ENCODE measurements around the gene MTARC1.

MTARC1 gene

DNA sequence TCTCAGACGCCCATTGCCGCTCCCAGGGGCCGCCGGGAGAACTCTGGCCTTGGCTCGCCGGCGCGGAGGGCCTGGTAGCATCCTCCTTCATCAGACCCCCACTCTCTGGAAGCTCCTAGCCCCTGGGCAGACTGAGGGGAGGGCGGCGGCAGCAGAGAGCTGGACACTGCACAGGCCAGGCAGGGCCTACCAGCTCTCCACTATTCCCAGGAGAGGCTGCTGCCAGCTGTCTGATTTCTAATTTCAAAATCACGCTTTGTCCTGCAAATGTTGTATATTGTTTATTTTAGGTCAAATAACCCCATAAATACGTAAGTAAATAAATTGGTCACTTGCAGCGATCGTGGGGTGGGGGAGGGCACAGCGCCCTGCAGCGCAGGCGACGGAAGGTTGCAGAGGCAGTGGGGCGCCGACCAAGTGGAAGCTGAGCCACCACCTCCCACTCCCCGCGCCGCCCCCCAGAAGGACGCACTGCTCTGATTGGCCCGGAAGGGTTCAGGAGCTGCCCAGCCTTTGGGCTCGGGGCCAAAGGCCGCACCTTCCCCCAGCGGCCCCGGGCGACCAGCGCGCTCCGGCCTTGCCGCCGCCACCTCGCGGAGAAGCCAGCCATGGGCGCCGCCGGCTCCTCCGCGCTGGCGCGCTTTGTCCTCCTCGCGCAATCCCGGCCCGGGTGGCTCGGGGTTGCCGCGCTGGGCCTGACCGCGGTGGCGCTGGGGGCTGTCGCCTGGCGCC, at the start of gene MTARC1:
TSS of gene MTARC1 (plus strand) at position 577 of the 732 bp plus-strand sequence. CDS start at position 609, 32 bp downstream.
- Mint-ChIP-seq H3K36me3 (ENCODE audit: low read depth) (no peaks in the 10 kb centered on the region), H3K4me1 (ENCODE audit: low read depth) (no peaks in the 10 kb centered on the region), H3K9me3 (no peaks in the 10 kb centered on the region), H3K4me3 (no peak within 1 kb of the TSS), H3K27ac (no peak within 1 kb of the TSS), H3K27me3 (ENCODE audit: low read depth) (peaks cover 67% of the 10 kb centered on the region)
- no peak for DNase-seq (ENCODE audit: low spot score)

DNA sequence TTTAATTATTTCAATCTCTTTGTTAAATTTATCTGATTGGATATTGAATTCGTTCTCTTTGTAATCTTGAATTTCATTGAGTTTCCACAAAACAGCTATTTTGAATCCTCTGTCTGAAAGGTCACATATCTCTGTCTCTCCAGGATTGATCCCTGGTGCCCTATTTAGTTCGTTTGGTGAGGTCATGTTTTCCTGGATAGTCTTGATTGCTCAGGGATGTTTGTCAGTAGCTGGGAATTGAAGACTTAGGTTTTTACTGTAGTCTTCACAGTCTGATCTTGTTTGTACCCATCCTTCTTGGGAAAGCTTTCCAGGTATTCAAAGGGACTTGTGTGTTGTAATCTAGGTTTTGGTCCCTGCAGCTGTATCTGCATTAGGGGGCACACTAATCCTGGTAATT, 45.4 kb upstream of the MTARC1 start:
- peaks cover 37% of the 10 kb centered on the region for H3K27me3 Mint-ChIP-seq (ENCODE audit: low read depth)
- H3K27ac Mint-ChIP-seq = no peak overlapping the region
- H3K4me3 Mint-ChIP-seq = no peak overlapping the region
- no peak for DNase-seq (ENCODE audit: low spot score)
- H3K4me1 Mint-ChIP-seq (ENCODE audit: low read depth) = no peaks in the 10 kb centered on the region
- no peaks in the 10 kb centered on the region for H3K9me3 Mint-ChIP-seq
- no peaks in the 10 kb centered on the region for H3K36me3 Mint-ChIP-seq (ENCODE audit: low read depth)

DNA sequence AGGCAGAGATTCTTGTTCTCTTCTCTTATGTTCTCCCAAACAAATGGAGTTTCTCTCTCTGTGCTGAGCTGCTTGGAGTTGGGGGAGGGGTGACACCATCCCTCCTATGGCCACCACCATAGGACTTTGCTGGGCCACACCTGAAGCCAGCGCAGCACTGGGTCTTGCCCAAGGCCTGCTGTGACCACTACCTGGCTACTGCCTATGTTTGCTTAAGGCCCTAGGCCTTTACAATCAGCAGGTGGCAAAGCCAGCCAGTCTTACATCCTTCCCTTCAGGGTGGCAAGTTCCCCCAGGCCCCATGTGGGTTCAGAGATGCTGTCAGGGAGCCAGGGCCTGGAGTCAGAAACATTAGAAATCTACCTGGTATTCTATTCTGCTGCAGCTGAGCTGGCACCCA, 44.9 kb upstream of the MTARC1 start:
- no peak overlapping the region for H3K27ac Mint-ChIP-seq
- no peaks in the 10 kb centered on the region for H3K9me3 Mint-ChIP-seq
- no peaks in the 10 kb centered on the region for H3K36me3 Mint-ChIP-seq (ENCODE audit: low read depth)
- no peak overlapping the region for H3K4me3 Mint-ChIP-seq
- no peak for DNase-seq (ENCODE audit: low spot score)
- peaks cover 42% of the 10 kb centered on the region for H3K27me3 Mint-ChIP-seq (ENCODE audit: low read depth)
- no peaks in the 10 kb centered on the region for H3K4me1 Mint-ChIP-seq (ENCODE audit: low read depth)

DNA sequence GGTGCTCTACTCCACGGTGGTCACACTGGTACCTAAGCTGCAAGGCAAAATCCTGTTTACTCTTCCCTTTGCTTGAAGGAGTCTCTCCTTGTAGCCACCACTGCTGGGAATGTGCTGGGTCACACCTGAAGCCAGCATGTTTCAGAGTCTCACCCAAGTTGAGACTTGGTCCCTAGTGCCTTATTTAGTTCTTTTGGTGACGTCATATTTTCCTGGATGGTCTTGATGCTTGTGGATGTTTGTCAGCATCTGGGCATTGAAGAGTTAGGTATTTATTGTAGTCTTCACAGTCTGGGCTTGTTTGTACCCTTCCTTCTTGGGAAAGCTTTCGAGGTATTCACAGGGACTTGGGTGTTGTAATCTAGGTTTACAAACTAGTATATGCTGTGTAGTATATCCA, 44.2 kb upstream of the MTARC1 start:
- Mint-ChIP-seq H3K4me1 (ENCODE audit: low read depth) (no peaks in the 10 kb centered on the region), H3K27me3 (ENCODE audit: low read depth) (peaks cover 45% of the 10 kb centered on the region), H3K27ac (no peak overlapping the region), H3K4me3 (no peak overlapping the region), H3K9me3 (no peaks in the 10 kb centered on the region), H3K36me3 (ENCODE audit: low read depth) (no peaks in the 10 kb centered on the region)
- no peak for DNase-seq (ENCODE audit: low spot score)

DNA sequence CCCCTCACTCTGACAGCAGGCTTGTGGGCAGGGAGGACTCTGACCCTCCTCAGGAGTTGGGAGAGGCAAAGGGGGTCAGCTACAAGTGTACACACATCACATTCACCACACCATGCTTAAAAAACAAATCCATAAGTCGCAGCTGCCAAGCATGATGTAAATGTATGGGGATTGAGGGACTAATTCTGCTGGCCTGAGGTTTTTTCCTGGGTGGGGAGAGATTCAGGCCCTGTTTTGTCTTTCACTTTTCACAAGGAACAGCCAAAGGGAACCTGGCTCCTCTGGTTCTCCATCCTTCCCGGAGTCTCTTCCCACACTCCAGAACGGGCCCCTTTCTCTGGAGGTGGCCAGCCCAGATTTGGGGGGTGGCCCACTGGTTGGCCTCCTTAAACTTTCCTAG, 39.9 kb upstream of the MTARC1 start:
- H3K4me1 Mint-ChIP-seq (ENCODE audit: low read depth) = no peaks in the 10 kb centered on the region
- peaks cover 66% of the 10 kb centered on the region for H3K27me3 Mint-ChIP-seq (ENCODE audit: low read depth)
- no peaks in the 10 kb centered on the region for H3K9me3 Mint-ChIP-seq
- H3K4me3 Mint-ChIP-seq = no peak overlapping the region
- no peak overlapping the region for H3K27ac Mint-ChIP-seq
- DNase-seq (ENCODE audit: low spot score) = no peak
- no peaks in the 10 kb centered on the region for H3K36me3 Mint-ChIP-seq (ENCODE audit: low read depth)

DNA sequence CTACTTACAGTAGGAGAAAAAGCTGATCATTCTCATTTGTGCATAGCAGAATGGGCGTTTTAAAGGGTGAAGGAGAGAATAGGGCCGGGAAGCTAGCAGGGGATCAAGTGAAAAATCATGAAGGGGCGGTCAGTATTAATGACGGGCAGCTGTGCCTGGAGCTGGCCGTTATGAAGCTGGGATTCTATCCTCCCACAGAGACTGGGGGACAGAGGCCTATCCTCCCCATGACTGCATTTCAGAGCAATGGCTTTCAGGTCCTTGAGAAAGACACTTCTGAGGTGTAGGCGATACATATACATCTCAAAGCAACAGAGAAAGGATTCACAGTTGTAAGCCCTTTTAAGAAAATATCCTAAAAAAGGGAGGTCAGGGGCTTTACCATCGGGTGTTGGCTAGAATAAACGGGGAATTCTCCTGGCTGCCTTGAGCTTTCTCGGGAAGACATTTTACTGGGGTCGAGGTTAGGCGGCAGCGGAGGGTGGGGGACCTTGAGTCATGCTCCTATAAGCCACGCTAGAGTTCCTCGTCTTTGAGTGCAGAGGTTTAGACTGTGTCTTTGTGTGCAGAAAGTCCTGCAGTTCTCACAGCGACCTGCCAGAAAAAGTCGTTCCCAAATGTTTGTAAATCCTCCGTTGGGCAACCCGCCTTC, 39.1 kb upstream of the MTARC1 start:
- Mint-ChIP-seq H3K4me3 (peak overlapping the region; percentile 52), H3K27me3 (ENCODE audit: low read depth) (peaks cover 66% of the 10 kb centered on the region), H3K36me3 (ENCODE audit: low read depth) (no peaks in the 10 kb centered on the region), H3K4me1 (ENCODE audit: low read depth) (no peaks in the 10 kb centered on the region), H3K9me3 (no peaks in the 10 kb centered on the region), H3K27ac (no peak overlapping the region)
- DNase-seq (ENCODE audit: low spot score) = no peak

DNA sequence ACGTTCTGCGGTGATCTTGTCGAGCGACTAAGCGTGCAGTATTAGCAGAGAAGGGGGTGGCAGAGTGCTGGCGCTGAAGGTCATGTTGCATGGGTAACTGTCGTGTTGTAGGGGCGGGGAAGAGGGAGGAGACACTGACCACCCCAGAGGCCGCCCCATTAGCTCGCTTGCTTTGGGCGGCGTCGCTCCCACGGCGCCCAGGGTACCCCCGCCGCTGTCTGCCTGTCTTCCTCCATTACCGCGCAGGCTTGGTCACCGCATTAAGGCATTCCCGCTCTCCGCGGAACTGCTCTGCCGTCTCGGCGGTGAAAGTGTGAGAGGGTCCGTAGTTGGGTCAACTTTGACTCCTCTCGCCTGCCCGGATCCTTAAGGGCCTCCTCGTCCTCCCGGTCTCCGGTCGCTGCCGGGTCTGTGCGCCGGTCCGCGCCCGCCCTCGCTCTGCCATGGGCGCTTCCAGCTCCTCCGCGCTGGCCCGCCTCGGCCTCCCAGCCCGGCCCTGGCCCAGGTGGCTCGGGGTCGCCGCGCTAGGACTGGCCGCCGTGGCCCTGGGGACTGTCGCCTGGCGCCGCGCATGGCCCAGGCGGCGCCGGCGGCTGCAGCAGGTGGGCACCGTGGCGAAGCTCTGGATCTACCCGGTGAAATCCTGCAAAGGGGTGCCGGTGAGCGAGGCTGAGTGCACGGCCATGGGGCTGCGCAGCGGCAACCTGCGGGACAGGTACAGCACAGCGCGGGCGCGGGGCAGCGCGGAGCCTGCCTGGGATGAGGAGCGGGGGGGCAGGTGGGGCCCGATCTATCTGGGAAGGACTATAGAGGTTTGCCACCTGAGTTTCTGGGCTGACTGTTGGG, 38.4 kb upstream of the MTARC1 start, which contains the start of gene MTARC2:
TSS of gene MTARC2 (plus strand) at position 234 of the 846 bp plus-strand sequence. CDS start at position 444, 210 bp downstream.
- Mint-ChIP-seq H3K36me3 (ENCODE audit: low read depth) (no peaks in the 10 kb centered on the region), H3K4me1 (ENCODE audit: low read depth) (no peaks in the 10 kb centered on the region), H3K27ac (no peak within 1 kb of the TSS), H3K9me3 (no peaks in the 10 kb centered on the region), H3K27me3 (ENCODE audit: low read depth) (peaks cover 66% of the 10 kb centered on the region), H3K4me3 (peak within 1 kb of the TSS; percentile 52)
- DNase-seq (ENCODE audit: low spot score) = no peak

DNA sequence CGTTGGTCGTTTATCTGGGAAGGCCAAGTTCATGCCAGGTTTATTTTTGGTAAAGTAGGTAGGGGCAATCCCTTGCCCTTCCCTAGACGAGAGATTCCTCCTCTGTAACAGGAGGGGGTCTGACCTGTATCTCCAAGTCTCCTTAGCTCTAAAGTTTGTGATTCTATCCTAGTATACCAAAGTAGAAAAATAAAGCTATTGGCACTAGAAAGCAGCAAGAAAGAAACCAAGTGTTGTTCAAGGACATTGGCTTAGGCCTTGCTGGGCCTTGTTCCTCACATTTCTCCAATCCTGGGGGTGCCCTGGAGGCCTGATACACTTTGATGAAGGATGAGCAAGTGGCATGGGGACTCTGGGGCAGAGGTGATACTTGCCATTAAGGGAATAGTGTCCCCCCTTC, 37.8 kb upstream of the MTARC1 start:
- DNase-seq (ENCODE audit: low spot score) = no peak
- Mint-ChIP-seq H3K27me3 (ENCODE audit: low read depth) (peaks cover 65% of the 10 kb centered on the region), H3K4me3 (peak overlapping the region; percentile 50)

DNA sequence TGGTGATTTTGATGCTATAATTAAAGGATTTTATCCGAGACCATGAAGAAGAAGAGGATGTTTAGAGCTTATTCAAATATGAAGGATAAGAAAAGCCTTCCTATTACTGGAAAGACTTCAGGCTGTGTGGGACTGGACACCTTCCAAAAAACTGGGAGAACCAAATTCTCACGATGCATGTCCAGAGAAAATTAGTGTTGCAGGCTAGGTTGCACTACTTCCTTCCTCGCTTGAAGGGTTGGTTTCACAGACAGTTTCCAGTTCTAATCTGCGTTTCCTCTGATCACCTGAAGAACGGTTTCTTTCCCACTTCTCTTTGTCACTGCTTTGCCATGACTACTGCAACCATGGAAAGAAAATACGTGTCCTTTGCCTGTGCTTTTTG, 36.6 kb upstream of the MTARC1 start:
- DNase-seq (ENCODE audit: low spot score) = no peak
- H3K4me3 Mint-ChIP-seq = no peak overlapping the region
- no peaks in the 10 kb centered on the region for H3K36me3 Mint-ChIP-seq (ENCODE audit: low read depth)
- H3K4me1 Mint-ChIP-seq (ENCODE audit: low read depth) = no peaks in the 10 kb centered on the region
- H3K9me3 Mint-ChIP-seq = no peaks in the 10 kb centered on the region
- peaks cover 55% of the 10 kb centered on the region for H3K27me3 Mint-ChIP-seq (ENCODE audit: low read depth)
- no peak overlapping the region for H3K27ac Mint-ChIP-seq

More for the DNA sequence above, 37.8 kb upstream of the MTARC1 start:
- no peaks in the 10 kb centered on the region for H3K36me3 Mint-ChIP-seq (ENCODE audit: low read depth)
- H3K4me1 Mint-ChIP-seq (ENCODE audit: low read depth) = no peaks in the 10 kb centered on the region
- no peak overlapping the region for H3K27ac Mint-ChIP-seq
- no peaks in the 10 kb centered on the region for H3K9me3 Mint-ChIP-seq

DNA sequence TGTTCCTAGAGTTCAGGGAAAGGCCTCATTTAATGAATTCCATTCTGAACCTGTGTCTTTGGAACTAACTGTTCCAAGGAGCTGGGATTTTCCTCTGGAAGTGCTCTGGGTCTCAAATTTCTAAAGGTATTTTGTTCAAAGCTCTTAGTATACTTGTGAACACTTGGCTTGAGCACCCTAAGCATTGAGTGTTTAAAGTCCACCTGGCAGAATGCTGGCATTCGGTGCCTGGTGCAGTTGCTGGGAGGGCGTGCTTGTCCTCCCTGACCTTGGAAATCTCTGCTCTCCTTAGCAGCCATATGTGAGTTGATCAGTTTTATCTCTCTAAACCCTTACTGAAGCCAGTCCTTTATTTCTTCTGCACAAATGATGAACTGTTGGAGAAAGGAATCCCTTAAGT, 35.6 kb upstream of the MTARC1 start:
- Mint-ChIP-seq H3K27ac (no peak overlapping the region), H3K9me3 (no peaks in the 10 kb centered on the region), H3K27me3 (ENCODE audit: low read depth) (peaks cover 50% of the 10 kb centered on the region), H3K4me3 (no peak overlapping the region), H3K4me1 (ENCODE audit: low read depth) (no peaks in the 10 kb centered on the region), H3K36me3 (ENCODE audit: low read depth) (no peaks in the 10 kb centered on the region)
- DNase-seq (ENCODE audit: low spot score) = no peak

DNA sequence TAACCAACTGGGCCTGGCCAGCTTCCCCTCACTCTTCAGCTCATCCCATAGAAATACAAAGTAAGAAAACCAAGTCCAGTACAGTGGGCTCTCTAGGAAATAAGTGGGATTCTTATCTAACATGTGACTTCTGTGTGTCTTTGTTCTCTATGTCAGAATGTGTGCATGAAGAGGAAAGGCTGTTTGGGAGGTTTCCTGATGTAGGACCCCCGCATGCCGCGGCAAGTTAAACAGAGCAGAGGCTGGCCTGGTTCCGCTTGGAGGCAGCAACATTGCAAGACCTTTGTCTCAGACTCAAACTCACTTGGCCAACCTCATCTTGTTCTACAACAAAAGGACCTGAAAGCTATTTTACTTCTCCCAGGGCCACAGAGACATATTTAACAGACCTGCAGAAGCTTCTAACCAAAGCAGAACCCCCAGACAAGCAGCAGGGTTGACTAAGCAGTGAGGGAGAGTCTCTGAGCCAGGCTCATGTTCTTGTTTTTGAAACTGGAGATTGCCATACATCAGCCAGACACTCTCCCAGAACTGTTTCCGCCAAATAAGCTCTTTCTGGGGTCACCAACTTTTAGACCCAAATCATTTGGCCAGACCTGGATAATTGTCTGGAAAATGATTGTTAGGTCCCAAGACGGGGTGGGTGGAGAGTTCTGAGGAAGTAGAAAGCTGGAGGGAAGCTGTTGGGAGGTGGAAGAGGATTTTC, 32.3 kb upstream of the MTARC1 start:
- Mint-ChIP-seq H3K36me3 (ENCODE audit: low read depth) (no peaks in the 10 kb centered on the region), H3K27ac (no peak overlapping the region), H3K9me3 (no peaks in the 10 kb centered on the region), H3K27me3 (ENCODE audit: low read depth) (peaks cover 22% of the 10 kb centered on the region), H3K4me1 (ENCODE audit: low read depth) (no peaks in the 10 kb centered on the region), H3K4me3 (no peak overlapping the region)
- DNase-seq (ENCODE audit: low spot score) = no peak

DNA sequence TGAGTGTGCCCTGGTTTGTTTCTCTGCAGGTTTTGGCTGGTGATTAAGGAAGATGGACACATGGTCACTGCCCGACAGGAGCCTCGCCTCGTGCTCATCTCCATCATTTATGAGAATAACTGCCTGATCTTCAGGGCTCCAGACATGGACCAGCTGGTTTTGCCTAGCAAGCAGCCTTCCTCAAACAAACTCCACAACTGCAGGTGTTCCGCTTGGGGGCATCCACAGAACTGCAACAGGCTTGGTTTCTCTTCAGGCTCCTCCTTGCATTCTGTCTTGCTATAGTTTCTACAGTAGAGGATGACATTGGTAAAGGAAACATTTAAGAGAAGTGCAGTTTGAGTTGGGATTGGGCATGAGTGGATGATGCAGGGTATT, 31.8 kb upstream of the MTARC1 start:
- Mint-ChIP-seq H3K4me3 (no peak overlapping the region), H3K4me1 (ENCODE audit: low read depth) (no peaks in the 10 kb centered on the region), H3K36me3 (ENCODE audit: low read depth) (no peaks in the 10 kb centered on the region), H3K9me3 (no peaks in the 10 kb centered on the region), H3K27me3 (ENCODE audit: low read depth) (peaks cover 19% of the 10 kb centered on the region), H3K27ac (no peak overlapping the region)
- no peak for DNase-seq (ENCODE audit: low spot score)

DNA sequence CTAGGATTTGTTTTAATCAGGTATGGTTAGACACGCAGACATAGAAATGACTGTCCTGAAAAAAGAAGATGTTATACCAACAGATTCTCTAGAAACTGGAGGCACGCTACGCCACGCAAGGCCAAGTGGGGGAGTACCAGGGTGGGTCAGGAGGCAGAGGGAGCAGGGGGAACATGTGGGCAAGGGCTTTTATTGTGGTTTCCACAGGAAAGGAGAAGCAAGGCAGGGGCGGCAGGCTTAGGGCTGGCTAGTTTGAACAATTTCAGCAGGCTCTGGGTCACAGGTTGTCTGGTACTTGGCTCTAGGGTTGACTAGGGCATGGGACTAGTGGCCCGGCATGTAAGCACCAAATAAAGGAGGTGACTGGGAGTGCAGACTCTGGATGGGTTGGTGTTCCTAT, 31.4 kb upstream of the MTARC1 start:
- H3K36me3 Mint-ChIP-seq (ENCODE audit: low read depth) = no peaks in the 10 kb centered on the region
- no peaks in the 10 kb centered on the region for H3K4me1 Mint-ChIP-seq (ENCODE audit: low read depth)
- no peak for DNase-seq (ENCODE audit: low spot score)
- H3K4me3 Mint-ChIP-seq = no peak overlapping the region
- H3K27ac Mint-ChIP-seq = no peak overlapping the region
- peaks cover 15% of the 10 kb centered on the region for H3K27me3 Mint-ChIP-seq (ENCODE audit: low read depth)
- H3K9me3 Mint-ChIP-seq = no peaks in the 10 kb centered on the region

All from T-helper 2 cell treated with Interferon-gamma antibody and Interleukin-4, amounts not matched to agents 5 μg/mL and 100 μg/mL, for 36 hours (primary cell).